Glutamatergic neuron (in vitro differentiated cells): ENCODE results near the gene CFDP1. TPM values are rescaled to one million over a fixed set of nuclear protein-coding genes. Genes with fewer than 3 reads are reported as not detected.

Experiments used
- DNase-seq: peaks from one replicate; pipeline ENCODE4 v3.0.0; 2022
- H3K27ac Mint-ChIP-seq: one replicate; pipeline ENCODE4 v1.8.0; 2020; ENCODE audit warnings: mild to moderate bottlenecking, mixed read lengths, inconsistent platforms; ENCODE audit not compliant: unreplicated experiment
- H3K27me3 Mint-ChIP-seq: one replicate; pipeline ENCODE4 v1.8.0; 2020; ENCODE audit warnings: mild to moderate bottlenecking, moderate library complexity, mixed read lengths, inconsistent platforms; ENCODE audit not compliant: unreplicated experiment
- H3K36me3 Mint-ChIP-seq: one replicate; pipeline ENCODE4 v1.8.0; 2020; ENCODE audit warnings: mild to moderate bottlenecking, mixed read lengths, inconsistent platforms; ENCODE audit not compliant: unreplicated experiment
- H3K4me1 Mint-ChIP-seq: one replicate; pipeline ENCODE4 v1.8.0; 2020; ENCODE audit warnings: mild to moderate bottlenecking, low read depth, mixed read lengths, inconsistent platforms; ENCODE audit not compliant: unreplicated experiment
- H3K4me3 Mint-ChIP-seq: one replicate; pipeline ENCODE4 v1.8.0; 2020; ENCODE audit warnings: mild to moderate bottlenecking, mixed read lengths, inconsistent platforms; ENCODE audit not compliant: unreplicated experiment
- H3K9me3 Mint-ChIP-seq: one replicate; pipeline ENCODE4 v1.8.0; 2020; ENCODE audit warnings: mild to moderate bottlenecking, moderate library complexity, mixed read lengths, inconsistent platforms; ENCODE audit not compliant: unreplicated experiment
- CTCF ChIP-seq: fragments of 200-600 bp; sonication (generic); IDR thresholded peaks from one replicate; pipeline ENCODE4 v1.5.0; 2021; ENCODE audit not compliant: partially characterized antibody, unreplicated experiment
- total RNA-seq: library from RNA; stranded (reverse); fragmentation: NEBNext Ultra II Directional; extraction: Animal tissue kit (Norgen Biotek cat#: 25700); gene quantifications from one replicate; pipeline ENCODE4 v1.2.1, GENCODE V29; 2021; ENCODE audit not compliant: unreplicated experiment

CFDP1 gene
- total RNA-seq, 1 donor from 2014 or later, result 60.1 TPM

- H3K27me3 Mint-ChIP-seq, result peaks cover 6% of the 10 kb centered on the region
- no peaks in the 10 kb centered on the region for H3K9me3 Mint-ChIP-seq
- no peak for DNase-seq
- H3K4me3 Mint-ChIP-seq, result no peak overlapping the region
- no peaks in the 10 kb centered on the region for H3K36me3 Mint-ChIP-seq
- H3K4me1 Mint-ChIP-seq, result peaks cover 8% of the 10 kb centered on the region
- TF ChIP-seq CTCF, result no peak
- H3K27ac Mint-ChIP-seq, result no peak overlapping the region
Observed at GRCh38 chr16:75394941-75395340, 38.4 kb downstream of the CFDP1 start.

- Mint-ChIP-seq H3K27ac (no peak overlapping the region), H3K4me1 (peaks cover 20% of the 10 kb centered on the region), H3K36me3 (no peaks in the 10 kb centered on the region), H3K9me3 (no peaks in the 10 kb centered on the region), H3K4me3 (no peak overlapping the region), H3K27me3 (peaks cover 6% of the 10 kb centered on the region)
- TF ChIP-seq CTCF, result no peak
- no peak for DNase-seq
Observed at GRCh38 chr16:75392906-75393305, 40.4 kb downstream of the CFDP1 start.

GRCh38 chr16:75390926-75391653 lies 42.2 kb downstream of the CFDP1 start:
- peaks cover 6% of the 10 kb centered on the region for H3K27me3 Mint-ChIP-seq
- no peak for TF ChIP-seq CTCF
- peaks cover 20% of the 10 kb centered on the region for H3K4me1 Mint-ChIP-seq
- H3K27ac Mint-ChIP-seq, result peak overlapping the region; percentile 59
- H3K9me3 Mint-ChIP-seq, result no peaks in the 10 kb centered on the region
- H3K4me3 Mint-ChIP-seq, result no peak overlapping the region
- no peak for DNase-seq
- no peaks in the 10 kb centered on the region for H3K36me3 Mint-ChIP-seq

GRCh38 chr16:75389096-75389690 lies 44.1 kb downstream of the CFDP1 start:
- H3K4me1 Mint-ChIP-seq, result peaks cover 20% of the 10 kb centered on the region
- H3K9me3 Mint-ChIP-seq, result no peaks in the 10 kb centered on the region
- no peak overlapping the region for H3K4me3 Mint-ChIP-seq
- DNase-seq, result no peak
- H3K27ac Mint-ChIP-seq, result peak overlapping the region; percentile 72
- H3K27me3 Mint-ChIP-seq, result peaks cover 6% of the 10 kb centered on the region
- no peak for TF ChIP-seq CTCF
- H3K36me3 Mint-ChIP-seq, result no peaks in the 10 kb centered on the region

GRCh38 chr16:75387951-75388350 lies 45.4 kb downstream of the CFDP1 start:
- no peak overlapping the region for H3K27ac Mint-ChIP-seq
- H3K4me3 Mint-ChIP-seq, result no peak overlapping the region
- peaks cover 6% of the 10 kb centered on the region for H3K27me3 Mint-ChIP-seq
- H3K9me3 Mint-ChIP-seq, result no peaks in the 10 kb centered on the region
- peaks cover 22% of the 10 kb centered on the region for H3K4me1 Mint-ChIP-seq
- TF ChIP-seq CTCF, result no peak
- no peak for DNase-seq
- no peaks in the 10 kb centered on the region for H3K36me3 Mint-ChIP-seq
